A673 (cell line): Measurements from ENCODE around the gene ACADL. TPM values are rescaled to one million over a fixed set of nuclear protein-coding genes. Genes with fewer than 3 reads are reported as not detected.

Experiments used
- BruUV-seq: library from RNA; stranded (reverse); fragments of 400-500 nt; replicated peaks from 2 replicates; lab custom pipeline; 2021; lab: Mats Ljungman, UMichigan
- CTCF ChIA-PET: fragments of 300-600 bp; sonication (Branson Sonifier 250); formaldehyde crosslinking; loops from one replicate; lab custom pipeline; 2022; ENCODE audit warnings: antibody characterized with exemption; lab: Charles Lee
- POLR2A ChIA-PET: fragments of 300-600 bp; sonication (Branson Sonifier 250); formaldehyde crosslinking; loops from one replicate; lab custom pipeline; 2022; ENCODE audit warnings: antibody characterized with exemption; ENCODE audit not compliant: low non-redundant PET; lab: Charles Lee
- DNase-seq: peaks from one replicate; pipeline ENCODE4 v3.0.0-alpha.2; 2015; ENCODE audit warnings: low spot score
- H3K27ac ChIP-seq: fragments of 200-600 bp; sonication (generic); 2 replicates; pipeline ENCODE4 v1.5.1; 2016; ENCODE audit warnings: mixed run types, low read depth, mild to moderate bottlenecking, mixed read lengths, antibody characterized with exemption, low read length; ENCODE audit not compliant: poor library complexity, severe bottlenecking
- H3K27me3 ChIP-seq: fragments of 200-600 bp; sonication (generic); replicated peaks from 2 replicates; pipeline ENCODE4 v1.6.1; 2017; ENCODE audit warnings: mixed run types, low read depth, mild to moderate bottlenecking, mixed read lengths, antibody characterized with exemption, low read length; ENCODE audit not compliant: insufficient read depth, poor library complexity
- H3K36me3 ChIP-seq: fragments of 200-600 bp; sonication (generic); 2 replicates; pipeline ENCODE4 v1.6.1; 2016; ENCODE audit warnings: mixed run types, mild to moderate bottlenecking, mixed read lengths, antibody characterized with exemption, low read length; ENCODE audit not compliant: insufficient read depth, poor library complexity, severe bottlenecking
- H3K4me1 ChIP-seq: fragments of 200-600 bp; sonication (generic); 2 replicates; pipeline ENCODE4 v1.6.1; 2017; ENCODE audit warnings: mixed run types, mild to moderate bottlenecking, mixed read lengths, antibody characterized with exemption, low read length; ENCODE audit not compliant: insufficient read depth, poor library complexity, severe bottlenecking
- H3K4me3 ChIP-seq: fragments of 200-600 bp; sonication (generic); 2 replicates; pipeline ENCODE4 v1.5.1; 2016; ENCODE audit warnings: low read depth, mixed run types, mild to moderate bottlenecking, mixed read lengths, low read length; ENCODE audit not compliant: poor library complexity, severe bottlenecking
- H3K9me3 ChIP-seq: fragments of 200-600 bp; sonication (generic); 2 replicates; pipeline ENCODE4 v1.6.1; 2016; ENCODE audit warnings: mixed run types, low read depth, mild to moderate bottlenecking, mixed read lengths, antibody characterized with exemption, low read length; ENCODE audit not compliant: poor library complexity, severe bottlenecking
- EZH2 ChIP-seq: fragments of 200-600 bp; sonication (generic); IDR thresholded peaks from 2 replicates; pipeline ENCODE4 v1.6.1; 2017; ENCODE audit warnings: borderline replicate concordance, low read depth, mild to moderate bottlenecking, mixed read lengths, antibody characterized with exemption, low read length; ENCODE audit not compliant: poor library complexity, severe bottlenecking
- intact Hi-C: fragments of 100-400 bp; cut with micrococcal nuclease; formaldehyde crosslinking; loops from one replicate; pipeline ENCODE4 v1.10.0; 2022; ENCODE audit not compliant: unreplicated experiment
- total RNA-seq: library from RNA; stranded (reverse); gene quantifications from 2 replicates; pipeline ENCODE4 v1.2.3, GENCODE V29; 2021
- TF ChIP-seq, protein P1 (sequence below): fragments of 300-800, 200-600 bp; sonication (generic); conservative IDR thresholded peaks from 2 replicates; pipeline ENCODE4 v1.5.1; 2017; ENCODE audit warnings: low read depth, mild to moderate bottlenecking, antibody characterized with exemption, low read length, moderate library complexity, mixed read lengths

The ACADL gene
- total RNA-seq, 1 experiment from 2014 or later = not detected

DNA sequence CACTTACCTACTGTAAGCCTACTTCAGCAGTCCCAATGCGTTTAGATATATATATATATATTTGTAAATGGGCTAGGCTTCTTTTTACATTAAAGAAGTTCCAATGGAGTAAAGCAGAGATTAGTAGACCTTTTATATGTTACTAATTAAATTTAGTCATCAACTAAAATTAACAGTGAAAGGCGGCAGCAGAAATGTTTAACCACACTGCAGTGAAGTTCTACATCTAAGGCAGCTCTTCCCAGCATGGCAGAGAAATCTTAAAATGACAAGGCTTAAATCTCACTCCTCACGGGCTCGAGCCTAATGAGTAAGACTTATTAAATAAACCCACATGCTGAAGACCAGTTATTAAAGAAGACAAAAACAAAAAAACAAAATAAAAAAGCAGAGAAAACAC is 34.9 kb downstream of the ACADL start:
- H3K4me1 ChIP-seq = peaks cover 5% of the 10 kb centered on the region
- no peaks in the 10 kb centered on the region for H3K27me3 ChIP-seq
- no peak overlapping the region for H3K27ac ChIP-seq
- intact Hi-C loops = loop anchor here (10.0 kb wide), 2 partner anchors 616 to 1796 kb away; no protein-coding TSS in a partner anchor
- CTCF ChIA-PET = no interaction called here
- TF ChIP-seq, protein P1, sequence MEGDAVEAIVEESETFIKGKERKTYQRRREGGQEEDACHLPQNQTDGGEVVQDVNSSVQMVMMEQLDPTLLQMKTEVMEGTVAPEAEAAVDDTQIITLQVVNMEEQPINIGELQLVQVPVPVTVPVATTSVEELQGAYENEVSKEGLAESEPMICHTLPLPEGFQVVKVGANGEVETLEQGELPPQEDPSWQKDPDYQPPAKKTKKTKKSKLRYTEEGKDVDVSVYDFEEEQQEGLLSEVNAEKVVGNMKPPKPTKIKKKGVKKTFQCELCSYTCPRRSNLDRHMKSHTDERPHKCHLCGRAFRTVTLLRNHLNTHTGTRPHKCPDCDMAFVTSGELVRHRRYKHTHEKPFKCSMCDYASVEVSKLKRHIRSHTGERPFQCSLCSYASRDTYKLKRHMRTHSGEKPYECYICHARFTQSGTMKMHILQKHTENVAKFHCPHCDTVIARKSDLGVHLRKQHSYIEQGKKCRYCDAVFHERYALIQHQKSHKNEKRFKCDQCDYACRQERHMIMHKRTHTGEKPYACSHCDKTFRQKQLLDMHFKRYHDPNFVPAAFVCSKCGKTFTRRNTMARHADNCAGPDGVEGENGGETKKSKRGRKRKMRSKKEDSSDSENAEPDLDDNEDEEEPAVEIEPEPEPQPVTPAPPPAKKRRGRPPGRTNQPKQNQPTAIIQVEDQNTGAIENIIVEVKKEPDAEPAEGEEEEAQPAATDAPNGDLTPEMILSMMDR = no peak
- TF ChIP-seq EZH2 = no peak
- no peaks in the 10 kb centered on the region for H3K36me3 ChIP-seq
- no TSS peak for BruUV-seq
- H3K4me3 ChIP-seq = no peak overlapping the region
- no peaks in the 10 kb centered on the region for H3K9me3 ChIP-seq
- DNase-seq = no peak
- POLR2A ChIA-PET = no interaction called here

DNA sequence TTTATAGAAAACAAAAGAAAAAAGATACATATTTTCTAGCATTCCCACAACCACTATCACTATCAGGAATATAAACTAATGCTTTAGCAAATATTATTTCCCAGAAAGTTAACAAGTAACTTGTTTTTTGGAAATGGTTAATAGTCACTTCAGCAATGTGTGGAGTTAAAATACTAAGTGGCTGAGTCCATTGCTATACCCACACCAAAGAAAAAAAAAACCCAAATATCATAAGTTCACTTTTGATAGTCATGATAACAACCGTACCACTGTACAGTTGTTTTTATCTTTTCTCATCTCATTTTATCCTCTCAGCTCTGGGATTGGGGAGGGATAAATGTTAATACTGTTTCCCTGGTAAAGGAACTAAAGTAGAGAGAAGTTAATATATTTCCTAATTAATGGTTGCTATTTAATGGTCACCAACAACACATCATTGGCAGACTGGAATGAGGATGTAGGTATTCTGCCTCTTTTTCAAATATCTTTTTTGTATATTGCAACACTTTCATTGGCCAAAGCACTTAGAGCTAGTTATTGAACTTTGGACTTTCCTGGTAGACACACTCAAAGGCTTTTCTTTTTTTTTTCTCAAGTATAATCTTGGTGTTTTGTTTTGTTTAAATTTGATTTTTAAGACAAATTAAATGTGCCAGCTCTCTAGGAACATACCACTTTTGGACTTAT is 35.7 kb downstream of the ACADL start:
- intact Hi-C loops = loop anchor here (10.0 kb wide), 2 partner anchors 615 to 1795 kb away; no protein-coding TSS in a partner anchor
- ChIA-PET POLR2A (no interaction called here), CTCF (no interaction called here)
- no TSS peak for BruUV-seq
- no peak for DNase-seq
- no peaks in the 10 kb centered on the region for H3K36me3 ChIP-seq
- TF ChIP-seq, protein P1 = no peak
- no peak for TF ChIP-seq EZH2
- no peak overlapping the region for H3K27ac ChIP-seq
- no peaks in the 10 kb centered on the region for H3K4me1 ChIP-seq
- H3K9me3 ChIP-seq = no peaks in the 10 kb centered on the region
- H3K27me3 ChIP-seq = no peaks in the 10 kb centered on the region
- no peak overlapping the region for H3K4me3 ChIP-seq

DNA sequence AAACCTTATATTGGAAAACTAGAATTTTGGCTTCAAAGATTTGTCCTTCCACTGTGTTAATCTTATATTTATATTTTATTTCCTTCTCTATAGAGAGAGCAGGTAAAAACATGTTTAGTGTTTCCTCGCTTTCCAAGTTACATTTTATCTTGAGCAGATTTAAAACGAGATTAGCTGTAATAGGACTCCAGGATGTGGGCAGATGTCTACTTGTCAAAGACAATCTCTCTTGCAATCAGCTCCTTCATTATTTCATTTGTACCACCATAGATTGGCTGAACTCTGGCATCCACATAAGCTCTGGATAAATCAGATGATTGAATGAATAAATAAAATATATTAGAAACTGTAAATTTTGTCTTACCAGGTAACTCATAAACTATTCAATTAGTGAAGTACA is 36.5 kb downstream of the ACADL start:
- ChIA-PET POLR2A (no interaction called here), CTCF (no interaction called here)
- H3K27ac ChIP-seq = no peak overlapping the region
- intact Hi-C loops = no loop called here
- H3K27me3 ChIP-seq = no peaks in the 10 kb centered on the region
- no peak for TF ChIP-seq EZH2
- TF ChIP-seq, protein P1 = no peak
- no peaks in the 10 kb centered on the region for H3K4me1 ChIP-seq
- no peaks in the 10 kb centered on the region for H3K36me3 ChIP-seq
- no TSS peak for BruUV-seq
- no peaks in the 10 kb centered on the region for H3K9me3 ChIP-seq
- H3K4me3 ChIP-seq = no peak overlapping the region
- DNase-seq = no peak
